Mammary epithelial cell (primary cell): Measurements from ENCODE around the gene ZNF264.

Experiments
- EZH2 ChIP-seq: IDR thresholded peaks from 2 replicates; pipeline ENCODE4 v1.6.1; 2012; ENCODE audit warnings: low read length, inconsistent platforms, borderline replicate concordance
- TF ChIP-seq, protein P1 (sequence below), 2 donors: IDR thresholded peaks in 1 of 2; conservative IDR thresholded peaks in 1 of 2; 2 replicates each; pipeline ENCODE4 v1.5.1; 2011 to 2012; ENCODE audit warnings: inconsistent platforms in 2 of 2, low read length in 2 of 2, mild to moderate bottlenecking in 2 of 2, control low read depth in 1 of 2, low read depth in 1 of 2; ENCODE audit not compliant: insufficient read depth in 1 of 2; ENCODE audit errors: extremely low read depth in 1 of 2

DNA sequence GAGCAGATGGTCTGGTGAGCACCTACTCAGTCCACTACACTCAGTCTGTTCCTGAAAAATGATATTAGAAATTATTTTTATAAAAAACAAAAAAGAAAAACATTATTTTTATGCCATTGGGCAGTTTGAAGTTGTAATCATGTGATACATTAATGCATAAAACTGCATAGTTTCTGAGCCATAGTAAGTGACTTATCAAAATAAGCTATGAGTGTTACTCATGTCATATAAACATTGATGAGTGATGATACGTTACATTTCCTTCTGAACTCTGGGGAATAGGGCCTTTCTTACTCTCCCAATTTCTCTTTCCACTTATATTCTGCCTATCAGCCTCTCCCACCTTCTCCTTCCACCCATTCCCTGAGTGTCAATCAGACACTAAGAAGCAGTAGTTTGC, 58.0 kb downstream of the ZNF264 start:
- TF ChIP-seq, protein P1, sequence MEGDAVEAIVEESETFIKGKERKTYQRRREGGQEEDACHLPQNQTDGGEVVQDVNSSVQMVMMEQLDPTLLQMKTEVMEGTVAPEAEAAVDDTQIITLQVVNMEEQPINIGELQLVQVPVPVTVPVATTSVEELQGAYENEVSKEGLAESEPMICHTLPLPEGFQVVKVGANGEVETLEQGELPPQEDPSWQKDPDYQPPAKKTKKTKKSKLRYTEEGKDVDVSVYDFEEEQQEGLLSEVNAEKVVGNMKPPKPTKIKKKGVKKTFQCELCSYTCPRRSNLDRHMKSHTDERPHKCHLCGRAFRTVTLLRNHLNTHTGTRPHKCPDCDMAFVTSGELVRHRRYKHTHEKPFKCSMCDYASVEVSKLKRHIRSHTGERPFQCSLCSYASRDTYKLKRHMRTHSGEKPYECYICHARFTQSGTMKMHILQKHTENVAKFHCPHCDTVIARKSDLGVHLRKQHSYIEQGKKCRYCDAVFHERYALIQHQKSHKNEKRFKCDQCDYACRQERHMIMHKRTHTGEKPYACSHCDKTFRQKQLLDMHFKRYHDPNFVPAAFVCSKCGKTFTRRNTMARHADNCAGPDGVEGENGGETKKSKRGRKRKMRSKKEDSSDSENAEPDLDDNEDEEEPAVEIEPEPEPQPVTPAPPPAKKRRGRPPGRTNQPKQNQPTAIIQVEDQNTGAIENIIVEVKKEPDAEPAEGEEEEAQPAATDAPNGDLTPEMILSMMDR (conservative IDR thresholded peaks at IDR 0.05 in 1 of 2, IDR thresholded peaks at IDR 0.05 in 1 of 2; ENCODE audit: extremely low read depth in 1 of 2, insufficient read depth in 1 of 2, low read depth in 1 of 2, low read length in 2 of 2), result no peak
- TF ChIP-seq EZH2, result no peak
